Vagina (tissue), 2 donors: Measurements from ENCODE around the gene SPTBN1.

Experiments used
- CTCF ChIP-seq, 3 experiments: fragments of 450-650 bp in 2 of 3; fragments of 200-600 bp in 1 of 3; sonication (generic) in 1 of 3; IDR thresholded peaks; one replicate each; pipeline ENCODE4 v1.5.1; 2017 to 2019; ENCODE audit warnings: antibody characterized with exemption in 3 of 3, mild to moderate bottlenecking in 2 of 3, moderate library complexity in 2 of 3
- POLR2A ChIP-seq, 2 donors: fragments of 450-650 bp; IDR thresholded peaks; one replicate each; pipeline ENCODE4 v1.6.1; 2017; ENCODE audit warnings: antibody characterized with exemption in 2 of 2, mild to moderate bottlenecking in 2 of 2, moderate library complexity in 2 of 2
- POLR2AphosphoS5 ChIP-seq, 2 donors: sonication (generic); formaldehyde crosslinking; IDR thresholded peaks; one replicate each; pipeline ENCODE4 v1.9.0; 2017; ENCODE audit warnings: antibody characterized with exemption in 2 of 2, mild to moderate bottlenecking in 2 of 2, low read depth in 1 of 2; ENCODE audit not compliant: insufficient read depth in 1 of 2

- no peak for TF ChIP-seq POLR2A (IDR thresholded peaks at IDR 0.05)
- TF ChIP-seq CTCF (IDR thresholded peaks at IDR 0.05): no peak
- TF ChIP-seq POLR2AphosphoS5 (IDR thresholded peaks at IDR 0.05; ENCODE audit: insufficient read depth in 1 of 2, low read depth in 1 of 2): peak in 1 of 2 donors; percentile 69
These were observed 39.8 kb upstream of the SPTBN1 start for GRCh38 chr2:54416166-54416813.
